GM20000 (cell line): ENCODE data around the gene ANTXR1.
"Not testable (repeated sequence)": the region's sequence is repeated elsewhere in the genome, so short reads cannot be mapped to it uniquely, and the experiment has no call there.

Source experiments
- DNase-seq: peaks from one replicate; pipeline ENCODE4 v3.0.0; 2012; ENCODE audit warnings: low spot score
- TF ChIP-seq, protein P1 (sequence below): IDR thresholded peaks from 2 replicates; pipeline ENCODE4 v1.5.1; 2012; ENCODE audit warnings: mild to moderate bottlenecking, control low read depth; ENCODE audit errors: extremely low read depth, missing control alignments

The ANTXR1 gene

DNA sequence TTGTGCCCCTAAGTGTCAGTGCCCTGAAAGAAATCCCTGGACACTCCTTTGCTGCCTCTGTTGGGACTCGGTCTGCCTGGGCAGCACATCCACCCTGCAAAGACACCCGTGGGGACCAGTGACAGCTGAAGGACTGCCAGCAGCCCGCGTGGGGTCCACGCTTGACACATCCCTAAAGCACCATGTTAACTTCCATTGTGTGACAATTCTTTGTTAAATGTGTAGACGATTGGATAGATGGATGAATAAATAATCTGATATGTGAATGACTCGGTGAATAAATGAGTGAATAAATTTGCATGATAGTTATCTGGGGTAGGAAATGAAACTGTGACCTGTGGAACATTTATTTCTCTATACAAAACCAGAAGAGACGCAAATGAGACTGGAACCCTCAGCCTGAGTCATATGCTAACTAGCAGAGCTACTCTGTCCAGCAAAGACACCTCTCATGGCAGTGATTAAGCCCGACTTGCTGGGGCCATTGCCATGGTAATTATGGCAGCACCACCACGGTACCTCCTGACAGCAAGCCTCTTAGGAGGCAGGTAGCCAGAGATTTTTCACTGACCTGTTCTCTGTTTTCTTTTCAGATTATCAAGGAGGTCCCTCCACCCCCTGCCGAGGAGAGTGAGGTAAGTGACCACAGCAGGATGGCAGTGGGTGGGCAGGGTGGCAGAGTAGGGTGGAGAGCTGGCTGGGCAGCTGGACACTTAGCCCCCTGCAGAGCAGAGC is 156.8 kb downstream of the ANTXR1 start:
- TF ChIP-seq, protein P1, sequence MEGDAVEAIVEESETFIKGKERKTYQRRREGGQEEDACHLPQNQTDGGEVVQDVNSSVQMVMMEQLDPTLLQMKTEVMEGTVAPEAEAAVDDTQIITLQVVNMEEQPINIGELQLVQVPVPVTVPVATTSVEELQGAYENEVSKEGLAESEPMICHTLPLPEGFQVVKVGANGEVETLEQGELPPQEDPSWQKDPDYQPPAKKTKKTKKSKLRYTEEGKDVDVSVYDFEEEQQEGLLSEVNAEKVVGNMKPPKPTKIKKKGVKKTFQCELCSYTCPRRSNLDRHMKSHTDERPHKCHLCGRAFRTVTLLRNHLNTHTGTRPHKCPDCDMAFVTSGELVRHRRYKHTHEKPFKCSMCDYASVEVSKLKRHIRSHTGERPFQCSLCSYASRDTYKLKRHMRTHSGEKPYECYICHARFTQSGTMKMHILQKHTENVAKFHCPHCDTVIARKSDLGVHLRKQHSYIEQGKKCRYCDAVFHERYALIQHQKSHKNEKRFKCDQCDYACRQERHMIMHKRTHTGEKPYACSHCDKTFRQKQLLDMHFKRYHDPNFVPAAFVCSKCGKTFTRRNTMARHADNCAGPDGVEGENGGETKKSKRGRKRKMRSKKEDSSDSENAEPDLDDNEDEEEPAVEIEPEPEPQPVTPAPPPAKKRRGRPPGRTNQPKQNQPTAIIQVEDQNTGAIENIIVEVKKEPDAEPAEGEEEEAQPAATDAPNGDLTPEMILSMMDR = no peak

DNA sequence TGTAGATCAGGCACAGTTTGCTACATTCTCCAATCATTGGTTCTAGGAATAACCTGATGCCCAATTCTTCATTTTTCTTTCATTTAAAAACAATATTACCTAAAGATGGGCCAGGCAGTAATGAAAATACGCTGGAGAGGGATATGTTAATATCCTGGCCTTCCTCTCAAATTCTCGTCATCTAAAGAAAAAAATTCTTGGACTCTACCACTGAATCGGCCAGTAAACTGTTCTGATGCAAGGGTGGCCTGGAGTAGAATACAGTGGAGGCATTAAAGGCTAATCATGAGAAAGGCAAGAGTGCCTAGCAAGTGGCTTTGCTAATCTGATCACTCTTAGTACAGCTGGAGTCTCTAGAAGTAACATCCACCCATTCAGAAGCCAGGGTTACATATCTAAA is 157.7 kb downstream of the ANTXR1 start:
- TF ChIP-seq, protein P1 = no peak
- no peak for DNase-seq

More for the DNA sequence above, 156.8 kb downstream of the ANTXR1 start:
- DNase-seq = peak; percentile 19

DNA sequence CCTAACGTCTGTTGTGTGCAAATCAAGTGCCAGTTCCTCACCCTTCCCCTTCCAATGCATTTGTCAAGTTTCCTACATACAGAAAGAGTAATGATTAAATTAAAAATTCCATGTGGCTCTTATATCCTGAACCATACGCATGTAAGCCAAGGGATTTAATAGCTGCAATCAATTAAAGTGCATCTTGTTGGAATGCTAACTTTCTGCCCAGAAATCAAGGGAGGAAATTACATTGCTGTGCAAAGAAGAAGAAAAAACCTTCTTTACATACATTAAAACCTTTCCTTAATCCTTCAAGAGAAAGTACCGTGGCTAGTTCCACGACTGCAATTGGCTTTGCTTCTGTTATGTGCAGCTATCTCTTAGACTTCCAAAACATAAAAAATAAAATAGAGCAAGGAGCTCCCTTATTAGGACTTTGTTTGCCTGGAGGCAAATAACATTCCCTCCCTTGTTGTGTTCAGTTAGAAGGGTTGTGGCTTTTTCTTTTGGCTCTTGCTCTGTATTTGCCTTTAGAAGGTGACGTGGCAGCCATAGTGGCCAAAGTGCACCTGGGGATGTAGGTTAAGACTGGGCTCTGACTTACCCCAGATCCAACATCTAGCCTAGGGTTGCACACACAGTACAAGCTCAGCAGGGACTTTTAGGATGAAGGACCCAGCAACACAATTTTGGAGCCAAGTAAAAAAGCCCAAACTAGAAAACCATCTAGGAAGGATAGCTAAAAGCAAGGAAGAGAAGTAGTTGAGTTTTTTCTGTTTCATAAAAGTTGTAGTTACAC is 158.3 kb downstream of the ANTXR1 start:
- TF ChIP-seq, protein P1 = no peak
- DNase-seq = no peak

DNA sequence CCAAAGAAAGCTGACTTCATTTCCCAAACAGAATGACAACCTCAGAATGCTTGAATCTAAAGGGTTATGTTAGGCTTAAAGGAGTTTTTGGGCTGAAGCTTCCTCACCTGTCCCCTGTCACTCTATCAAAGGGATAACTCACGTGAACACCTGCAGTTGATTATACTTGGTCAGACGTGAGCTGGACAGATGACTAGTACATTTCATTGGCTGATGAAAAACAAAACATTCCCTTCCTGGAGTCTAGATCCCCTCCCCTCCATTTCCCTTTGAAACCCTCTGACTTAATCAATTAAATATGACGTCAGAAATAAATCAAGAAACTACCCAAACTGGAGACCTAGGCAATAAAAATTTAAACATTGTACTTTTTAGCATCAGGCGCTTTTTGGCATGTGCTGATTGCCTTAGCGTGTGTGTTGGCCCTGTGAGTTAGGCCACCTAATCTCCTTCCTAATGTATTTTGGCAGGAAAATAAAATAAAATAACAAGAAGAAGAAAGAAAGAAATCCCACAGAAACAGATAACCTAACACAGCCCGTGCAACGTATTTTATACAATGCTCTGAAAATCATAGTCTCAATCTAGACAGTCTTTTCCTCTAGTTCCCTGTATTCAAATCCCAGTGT is 159.0 kb downstream of the ANTXR1 start:
- DNase-seq = no peak
- TF ChIP-seq, protein P1 = no peak

DNA sequence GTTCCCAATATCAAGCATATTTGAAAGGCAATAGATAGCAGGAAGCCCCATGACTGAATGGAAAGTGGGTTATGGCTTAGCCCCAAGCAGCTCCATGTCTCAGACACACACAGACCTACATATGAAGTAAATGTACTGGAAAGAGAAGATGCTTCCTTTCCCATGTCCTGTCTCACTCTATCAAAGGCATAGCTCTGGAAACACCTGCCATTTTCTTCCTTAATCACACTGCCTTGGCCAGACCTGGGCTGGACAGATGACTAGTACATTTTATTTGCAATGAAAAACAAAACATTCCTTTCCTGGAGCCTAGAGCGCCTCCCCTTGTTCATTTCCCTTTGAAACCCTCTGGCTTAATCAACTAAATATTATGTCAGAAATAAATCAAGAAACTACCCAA is 160.7 kb downstream of the ANTXR1 start:
- TF ChIP-seq, protein P1 = no peak
- no peak for DNase-seq

DNA sequence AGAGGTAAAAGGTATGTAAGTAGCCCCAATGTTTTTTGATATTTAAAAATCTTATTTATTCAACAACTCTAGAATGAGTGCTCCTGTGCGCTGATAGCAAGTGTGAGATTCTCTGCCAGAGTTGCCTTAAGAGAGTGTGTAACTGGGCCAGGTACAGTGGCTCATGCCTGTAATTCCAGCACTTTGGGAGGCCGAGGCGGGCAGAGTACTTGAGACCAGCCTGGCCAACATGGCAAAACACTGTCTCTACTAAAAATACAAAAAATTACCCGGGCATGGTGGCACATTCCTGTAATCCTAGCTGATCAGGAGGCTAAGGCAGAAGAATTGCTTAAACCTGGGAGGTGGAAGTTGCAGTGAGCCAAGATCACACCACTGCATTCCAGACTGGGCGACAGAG is 161.2 kb downstream of the ANTXR1 start:
- DNase-seq = not testable (repeated sequence)

DNA sequence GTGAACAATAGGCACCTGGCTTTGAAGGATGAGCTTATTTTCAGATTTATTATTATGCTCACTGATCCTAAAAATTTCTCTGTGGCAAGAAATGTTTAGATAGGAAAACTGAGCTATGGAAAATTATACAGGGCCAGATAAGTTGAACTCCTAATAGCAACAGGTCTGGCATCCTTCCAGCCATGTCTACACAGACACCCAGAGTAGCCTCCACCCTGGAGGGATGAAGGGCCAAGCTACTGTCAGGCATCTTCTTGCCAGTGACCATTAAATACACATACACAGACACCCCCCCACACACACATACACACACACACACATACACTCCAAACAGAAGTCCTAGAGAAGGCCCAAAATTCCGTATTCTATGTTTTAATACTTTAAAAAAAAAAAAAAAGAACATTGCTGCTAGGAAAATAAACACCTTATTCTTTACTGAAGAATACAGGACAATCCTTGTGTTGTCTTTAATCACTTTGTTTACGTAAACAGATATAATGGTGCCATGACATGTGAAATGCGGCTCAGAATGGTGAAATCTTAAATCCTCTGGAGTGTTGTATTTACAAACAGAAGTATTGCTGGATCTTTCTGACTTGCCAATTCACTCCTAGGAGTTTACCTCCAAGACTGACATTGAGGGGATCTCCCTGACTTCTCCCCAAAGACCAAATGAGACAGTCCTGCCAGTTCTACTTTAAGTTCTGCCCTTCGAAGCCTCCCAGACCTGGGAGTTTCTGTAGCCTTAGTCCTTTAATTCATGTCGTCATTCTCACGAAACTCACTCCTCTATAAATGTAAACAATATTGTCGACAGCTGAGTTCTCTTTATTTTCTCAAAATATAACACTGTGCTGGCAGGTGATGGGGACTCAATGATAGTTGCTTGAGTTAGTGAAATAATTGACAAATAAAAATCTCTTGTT is 163.1 kb downstream of the ANTXR1 start:
- DNase-seq = no peak
- TF ChIP-seq, protein P1 = no peak
